Kidney capillary endothelial cell (primary cell): Measurements from ENCODE around the gene ACKR4.
A peak's percentile ranks its signal among the peaks of the same experiment; 100 is the strongest.
"Not testable (repeated sequence)": the region's sequence is repeated elsewhere in the genome, so short reads cannot be mapped to it uniquely, and the experiment has no call there.

ENCODE experiments used
- DNase-seq: peaks from one replicate; pipeline ENCODE4 v3.0.0-alpha.2; 2018; ENCODE audit warnings: low spot score

ACKR4 gene

GRCh38 chr3:132596816-132597433 is at the start of gene ACKR4:
Gene ACKR4, plus strand, starts transcription at chr3:132597270. Its CDS starts 3,128 bp downstream, at chr3:132600398.
- DNase-seq, result no peak

- no peak for DNase-seq
Observed at GRCh38 chr3:132549169-132549568, 47.9 kb upstream of the ACKR4 start.

- no peak for DNase-seq
Observed at GRCh38 chr3:132549890-132550578, 47.0 kb upstream of the ACKR4 start.

GRCh38 chr3:132550579-132551305 is 46.3 kb upstream of the ACKR4 start:
- DNase-seq, result no peak

GRCh38 chr3:132553826-132554225 is 43.2 kb upstream of the ACKR4 start:
- no peak for DNase-seq

GRCh38 chr3:132554437-132554836 is 42.6 kb upstream of the ACKR4 start:
- DNase-seq, result no peak

GRCh38 chr3:132555306-132556035 is 41.6 kb upstream of the ACKR4 start:
- DNase-seq, result no peak

GRCh38 chr3:132556036-132556386 is 41.1 kb upstream of the ACKR4 start:
- DNase-seq, result not testable (repeated sequence)

GRCh38 chr3:132556508-132557159 is 40.4 kb upstream of the ACKR4 start:
- DNase-seq, result no peak

GRCh38 chr3:132561003-132561402 is 36.1 kb upstream of the ACKR4 start:
- DNase-seq, result no peak

GRCh38 chr3:132563420-132564069 is 33.5 kb upstream of the ACKR4 start:
- DNase-seq, result no peak

GRCh38 chr3:132564070-132564465 is 33.0 kb upstream of the ACKR4 start:
- no peak for DNase-seq

- no peak for DNase-seq
Observed at GRCh38 chr3:132568422-132568821, 28.6 kb upstream of the ACKR4 start.

- no peak for DNase-seq
Observed at GRCh38 chr3:132569153-132569552, 27.9 kb upstream of the ACKR4 start.

GRCh38 chr3:132569580-132569979 is 27.5 kb upstream of the ACKR4 start:
- DNase-seq, result no peak

- DNase-seq, result no peak
Observed at GRCh38 chr3:132570016-132570415, 27.1 kb upstream of the ACKR4 start.

- DNase-seq, result no peak
Observed at GRCh38 chr3:132573797-132574211, 23.3 kb upstream of the ACKR4 start.

GRCh38 chr3:132587401-132587800 is 9.7 kb upstream of the ACKR4 start:
- DNase-seq, result no peak

- no peak for DNase-seq
Observed at GRCh38 chr3:132592216-132592615, 4.9 kb upstream of the ACKR4 start.

GRCh38 chr3:132593241-132593946 is 3.7 kb upstream of the ACKR4 start:
- peak; percentile 2 for DNase-seq

GRCh38 chr3:132593947-132594323 is 3.1 kb upstream of the ACKR4 start:
- DNase-seq, result peak; percentile 89
